Measurements from ENCODE around the gene POLR3H.
A peak's percentile ranks its signal among the peaks of the same experiment; 100 is the strongest.

POLR3H gene

GRCh38 chr22:41517172-41518047 is 26.9 kb downstream of the POLR3H start:
- DNase-seq (ENCODE audit: low read depth in 2 of 2) = peak; percentile 27 to 36

- no peak for DNase-seq (ENCODE audit: low read depth in 2 of 2)
Observed at GRCh38 chr22:41516462-41516861, 27.8 kb downstream of the POLR3H start.

GRCh38 chr22:41513391-41513790 is 30.9 kb downstream of the POLR3H start:
- no peak for DNase-seq (ENCODE audit: low read depth in 2 of 2)

GRCh38 chr22:41512421-41513194 is 31.7 kb downstream of the POLR3H start:
- no peak for DNase-seq (ENCODE audit: low read depth in 2 of 2)

GRCh38 chr22:41511521-41511968 is 32.7 kb downstream of the POLR3H start:
- no peak for DNase-seq (ENCODE audit: low read depth in 2 of 2)

- no peak for DNase-seq (ENCODE audit: low read depth in 2 of 2)
Observed at GRCh38 chr22:41508770-41509170, 35.5 kb downstream of the POLR3H start.

- DNase-seq (ENCODE audit: low read depth in 2 of 2) = no peak
Observed at GRCh38 chr22:41507330-41508063, 36.8 kb downstream of the POLR3H start.

- no peak for DNase-seq (ENCODE audit: low read depth in 2 of 2)
Observed at GRCh38 chr22:41505511-41506220, 38.6 kb downstream of the POLR3H start.

- DNase-seq (ENCODE audit: low read depth in 2 of 2) = no peak
Observed at GRCh38 chr22:41504816-41505215, 39.5 kb downstream of the POLR3H start.

- no peak for DNase-seq (ENCODE audit: low read depth in 2 of 2)
Observed at GRCh38 chr22:41504397-41504796, 39.9 kb downstream of the POLR3H start.

- no peak for DNase-seq (ENCODE audit: low read depth in 2 of 2)
Observed at GRCh38 chr22:41501209-41501608, 43.1 kb downstream of the POLR3H start.

- no peak for DNase-seq (ENCODE audit: low read depth in 2 of 2)
Observed at GRCh38 chr22:41500303-41500702, 44.0 kb downstream of the POLR3H start.

- DNase-seq (ENCODE audit: low read depth in 2 of 2) = no peak
Observed at GRCh38 chr22:41499624-41500280, 44.5 kb downstream of the POLR3H start.

- no peak for DNase-seq (ENCODE audit: low read depth in 2 of 2)
Observed at GRCh38 chr22:41498303-41498835, 45.9 kb downstream of the POLR3H start.

- DNase-seq (ENCODE audit: low read depth in 2 of 2) = no peak
Observed at GRCh38 chr22:41491374-41492100, 52.7 kb downstream of the POLR3H start.

- DNase-seq (ENCODE audit: low read depth in 2 of 2) = no peak
Observed at GRCh38 chr22:41488596-41489385, 55.5 kb downstream of the POLR3H start.

- DNase-seq (ENCODE audit: low read depth in 2 of 2) = no peak
Observed at GRCh38 chr22:41488076-41488475, 56.2 kb downstream of the POLR3H start.

- DNase-seq (ENCODE audit: low read depth in 2 of 2) = no peak
Observed at GRCh38 chr22:41487037-41487935, 57.0 kb downstream of the POLR3H start.
